Activated T-helper 2 cell treated with anti-CD3 and anti-CD28 coated beads, Interferon-gamma antibody, Interleukin-2, Interleukin-4, amounts not matched to agents 10 μg/mL and 5 μg/mL and 100 μg/mL, durations not matched to agents 14 hours and 24 hours and 36 hours (primary cell): ENCODE results near the gene PGAM1. TPM values are rescaled to one million over a fixed set of nuclear protein-coding genes. Genes with fewer than 3 reads are reported as not detected.
"Not testable (repeated sequence)": the region's sequence is repeated elsewhere in the genome, so short reads cannot be mapped to it uniquely, and the experiment has no call there.

Experiments used
- DNase-seq: peaks from one replicate; pipeline ENCODE4 v3.0.0; 2021; ENCODE audit warnings: low spot score
- H3K27ac Mint-ChIP-seq: one replicate; pipeline ENCODE4 v1.8.0; 2021; ENCODE audit warnings: mixed read lengths
- H3K27me3 Mint-ChIP-seq: one replicate; pipeline ENCODE4 v1.8.0; 2021; ENCODE audit warnings: low read depth, mixed read lengths
- H3K36me3 Mint-ChIP-seq: one replicate; pipeline ENCODE4 v1.8.0; 2021; ENCODE audit warnings: low read depth, mixed read lengths
- H3K4me1 Mint-ChIP-seq: one replicate; pipeline ENCODE4 v1.8.0; 2021; ENCODE audit warnings: low read depth, mixed read lengths
- H3K4me3 Mint-ChIP-seq: one replicate; pipeline ENCODE4 v1.8.0; 2021; ENCODE audit warnings: low read depth, mild to moderate bottlenecking, moderate library complexity, mixed read lengths
- H3K9me3 Mint-ChIP-seq: one replicate; pipeline ENCODE4 v1.8.0; 2021; ENCODE audit warnings: mixed read lengths
- intact Hi-C: fragments of 100-400 bp; cut with micrococcal nuclease; formaldehyde crosslinking; loops from one replicate; pipeline ENCODE4 v1.15.1; 2023
- total RNA-seq: library from RNA; stranded (reverse); gene quantifications from 2 replicates; pipeline ENCODE4 v1.2.3, GENCODE V29; 2022

PGAM1 gene
- total RNA-seq, 1 donor from 2014 or later, result 885 TPM

DNA sequence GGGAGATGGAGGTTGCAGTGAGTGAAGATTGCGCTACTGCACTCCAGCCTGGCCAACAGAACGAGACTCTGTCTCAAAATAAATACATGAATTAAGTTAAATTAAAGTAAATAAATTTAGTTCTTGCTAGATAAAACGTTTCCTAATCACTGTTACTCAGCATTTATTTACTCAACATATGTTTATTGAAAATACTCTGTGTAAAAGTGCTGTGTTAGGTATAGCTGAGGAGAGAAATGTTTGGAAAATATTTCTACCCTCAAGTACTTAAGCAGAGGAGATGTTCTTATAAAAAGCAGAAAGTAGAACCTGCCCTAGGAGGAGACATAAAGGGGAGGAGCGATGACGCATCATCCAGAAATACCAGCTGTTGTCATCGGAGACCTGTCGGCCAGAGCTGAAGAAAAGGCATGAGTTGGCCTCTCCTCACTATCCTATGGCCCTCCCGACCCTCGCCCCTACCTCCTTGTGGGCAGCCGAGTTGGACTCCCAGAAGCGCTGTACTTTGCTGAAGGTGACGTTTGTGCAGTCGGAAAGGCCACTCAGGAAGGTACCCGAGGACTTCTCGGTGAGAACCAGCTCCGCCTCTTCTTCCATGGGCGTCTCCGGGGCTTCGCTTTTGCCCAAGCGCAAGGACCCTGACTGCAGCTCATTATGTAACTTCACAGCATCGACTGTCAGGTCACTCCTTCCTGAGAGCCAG, 26.0 kb upstream of the PGAM1 start:
- intact Hi-C loops, result loop anchor here (2.0 to 5.0 kb wide), 3 partner anchors 73 to 108 kb away; partner anchors contain the start of genes ARHGAP19, MMS19 and UBTD1
- H3K9me3 Mint-ChIP-seq, result no peaks in the 10 kb centered on the region
- peak overlapping the region; percentile 97 for H3K4me3 Mint-ChIP-seq
- peaks cover 11% of the 10 kb centered on the region for H3K4me1 Mint-ChIP-seq
- DNase-seq, result no peak
- peak overlapping the region; percentile 89 for H3K27ac Mint-ChIP-seq
- no peaks in the 10 kb centered on the region for H3K27me3 Mint-ChIP-seq
- H3K36me3 Mint-ChIP-seq, result peaks cover 23% of the 10 kb centered on the region

- no peaks in the 10 kb centered on the region for H3K9me3 Mint-ChIP-seq
- H3K36me3 Mint-ChIP-seq, result peaks cover 20% of the 10 kb centered on the region
- H3K4me1 Mint-ChIP-seq, result peaks cover 11% of the 10 kb centered on the region
- H3K4me3 Mint-ChIP-seq, result peak within 1 kb of the TSS; percentile 97
- no peaks in the 10 kb centered on the region for H3K27me3 Mint-ChIP-seq
- intact Hi-C loops, result loop anchor here (1.0 to 5.0 kb wide), 6 partner anchors 12 to 109 kb away; partner anchors contain the start of genes ARHGAP19, EXOSC1, MMS19 and UBTD1
- peak; percentile 87 for DNase-seq
- H3K27ac Mint-ChIP-seq, result peak within 1 kb of the TSS; percentile 89
Observed at GRCh38 chr10:97400665-97401454, 25.1 kb upstream of the PGAM1 start, which contains the start of gene RRP12. RRP12 (minus strand) TSS chr10:97401340; CDS start chr10:97401231, 109 bp downstream.

- DNase-seq, result no peak
- no peaks in the 10 kb centered on the region for H3K27me3 Mint-ChIP-seq
- H3K36me3 Mint-ChIP-seq, result peaks cover 14% of the 10 kb centered on the region
- no peaks in the 10 kb centered on the region for H3K9me3 Mint-ChIP-seq
- intact Hi-C loops, result loop anchor here (1.0 to 5.0 kb wide), 6 partner anchors 12 to 109 kb away; partner anchors contain the start of genes ARHGAP19, EXOSC1, MMS19 and UBTD1
- peak overlapping the region; percentile 89 for H3K27ac Mint-ChIP-seq
- peak overlapping the region; percentile 97 for H3K4me3 Mint-ChIP-seq
- peaks cover 11% of the 10 kb centered on the region for H3K4me1 Mint-ChIP-seq
Observed at GRCh38 chr10:97401455-97401919, 24.5 kb upstream of the PGAM1 start.

GRCh38 chr10:97404044-97404443, 21.9 kb upstream of the PGAM1 start:
- Mint-ChIP-seq H3K27me3 (no peaks in the 10 kb centered on the region), H3K4me3 (no peak overlapping the region), H3K4me1 (peaks cover 20% of the 10 kb centered on the region), H3K36me3 (peaks cover 9% of the 10 kb centered on the region), H3K27ac (no peak overlapping the region), H3K9me3 (no peaks in the 10 kb centered on the region)
- no peak for DNase-seq
- intact Hi-C loops, result loop anchor here (5.0 kb wide), 2 partner anchors 77 to 112 kb away; partner anchors contain the start of gene ARHGAP19

- peaks cover under 1% of the 10 kb centered on the region for H3K36me3 Mint-ChIP-seq
Observed at GRCh38 chr10:97406064-97406463, 19.9 kb upstream of the PGAM1 start.

DNA sequence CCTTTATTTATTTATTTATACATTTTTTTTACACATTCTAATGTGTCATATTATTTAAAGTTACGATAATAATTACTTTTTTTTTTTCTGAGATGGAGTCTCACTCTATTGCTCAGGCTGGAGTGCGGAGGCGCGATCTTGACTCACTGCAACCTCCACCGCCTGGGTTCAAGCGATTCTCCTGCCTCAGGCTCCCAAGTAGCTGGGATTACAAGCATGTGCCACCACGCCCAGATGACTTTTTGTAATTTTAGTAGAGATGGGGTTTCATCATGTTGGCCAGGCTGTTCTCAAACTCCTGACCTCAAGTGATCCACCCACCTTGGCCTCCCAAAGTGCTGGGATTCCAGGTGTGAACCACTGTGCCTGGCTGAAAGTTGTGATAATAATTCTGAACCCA, 19.5 kb upstream of the PGAM1 start:
- H3K4me1 Mint-ChIP-seq, result peaks cover 17% of the 10 kb centered on the region
- H3K27me3 Mint-ChIP-seq, H3K9me3 Mint-ChIP-seq, intact Hi-C loops, H3K27ac Mint-ChIP-seq, H3K4me3 Mint-ChIP-seq, DNase-seq, H3K36me3 Mint-ChIP-seq: not testable (repeated sequence)

More at GRCh38 chr10:97406064-97406463, 19.9 kb upstream of the PGAM1 start:
- Mint-ChIP-seq H3K4me1 (peaks cover 20% of the 10 kb centered on the region), H3K27me3 (no peaks in the 10 kb centered on the region), H3K27ac (no peak overlapping the region), H3K4me3 (no peak overlapping the region), H3K9me3 (no peaks in the 10 kb centered on the region)
- no peak for DNase-seq
- intact Hi-C loops, result no loop called here

- Mint-ChIP-seq H3K4me1 (peaks cover 16% of the 10 kb centered on the region), H3K4me3 (peak overlapping the region; percentile 13), H3K36me3 (no peaks in the 10 kb centered on the region), H3K27me3 (no peaks in the 10 kb centered on the region), H3K27ac (peak overlapping the region; percentile 61), H3K9me3 (no peaks in the 10 kb centered on the region)
- DNase-seq, result peak; percentile 57
- intact Hi-C loops, result loop anchor here (1.0 kb wide), 3 partner anchors 21 to 146 kb away; no protein-coding TSS in a partner anchor
Observed at GRCh38 chr10:97407211-97407951, 18.6 kb upstream of the PGAM1 start.

GRCh38 chr10:97407952-97408248, 18.1 kb upstream of the PGAM1 start:
- Mint-ChIP-seq H3K4me3 (no peak overlapping the region), H3K4me1 (peaks cover 20% of the 10 kb centered on the region), H3K9me3 (no peaks in the 10 kb centered on the region), H3K27ac (peak overlapping the region; percentile 61), H3K36me3 (peaks cover under 1% of the 10 kb centered on the region), H3K27me3 (no peaks in the 10 kb centered on the region)
- intact Hi-C loops, result loop anchor here (1.0 kb wide), 3 partner anchors 20 to 145 kb away; no protein-coding TSS in a partner anchor
- no peak for DNase-seq

- no peak for DNase-seq
- peaks cover 24% of the 10 kb centered on the region for H3K4me1 Mint-ChIP-seq
- H3K9me3 Mint-ChIP-seq, result no peaks in the 10 kb centered on the region
- H3K4me3 Mint-ChIP-seq, result no peak overlapping the region
- no peaks in the 10 kb centered on the region for H3K27me3 Mint-ChIP-seq
- no peak overlapping the region for H3K27ac Mint-ChIP-seq
- peaks cover 3% of the 10 kb centered on the region for H3K36me3 Mint-ChIP-seq
- intact Hi-C loops, result no loop called here
Observed at GRCh38 chr10:97408496-97408992, 17.4 kb upstream of the PGAM1 start.

GRCh38 chr10:97411406-97411805, 14.6 kb upstream of the PGAM1 start:
- peaks cover 3% of the 10 kb centered on the region for H3K36me3 Mint-ChIP-seq
- no peaks in the 10 kb centered on the region for H3K27me3 Mint-ChIP-seq
- H3K4me3 Mint-ChIP-seq, result no peak overlapping the region
- H3K27ac Mint-ChIP-seq, result no peak overlapping the region
- DNase-seq, result no peak
- H3K9me3 Mint-ChIP-seq, result no peaks in the 10 kb centered on the region
- intact Hi-C loops, result no loop called here
- peaks cover 47% of the 10 kb centered on the region for H3K4me1 Mint-ChIP-seq

DNA sequence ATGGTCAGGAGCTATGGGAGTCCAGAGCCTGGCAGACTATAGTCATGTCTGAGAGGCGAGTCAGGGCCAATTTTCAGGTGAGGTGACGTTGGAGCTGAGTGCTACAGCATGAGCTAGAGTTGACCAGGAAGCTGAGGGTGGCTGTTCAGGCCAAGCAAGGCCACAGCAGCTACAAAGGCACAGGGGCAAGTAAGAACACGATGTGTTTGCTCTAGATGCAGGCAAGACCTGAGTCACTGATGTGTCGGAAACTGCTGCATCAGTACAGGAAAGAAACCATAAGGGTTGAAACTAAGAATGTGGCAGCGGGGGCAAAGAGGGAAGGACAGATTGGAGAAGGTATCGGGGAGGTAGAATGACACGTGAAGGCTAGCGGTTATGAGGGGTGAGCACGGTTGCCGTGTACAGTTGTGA, 13.1 kb upstream of the PGAM1 start:
- intact Hi-C loops, result loop anchor here (1.0 kb wide), 3 partner anchors 10 to 33 kb away; partner anchors contain the start of genes EXOSC1, RRP12 and ZDHHC16
- Mint-ChIP-seq H3K36me3 (peaks cover 3% of the 10 kb centered on the region), H3K4me1 (peaks cover 48% of the 10 kb centered on the region), H3K9me3 (no peaks in the 10 kb centered on the region), H3K27me3 (no peaks in the 10 kb centered on the region), H3K4me3 (peak overlapping the region; percentile 53), H3K27ac (peak overlapping the region; percentile 91)
- peak; percentile 43 for DNase-seq

GRCh38 chr10:97416565-97416964, 9.4 kb upstream of the PGAM1 start:
- Mint-ChIP-seq H3K27ac (peak overlapping the region; percentile 46), H3K4me1 (peaks cover 65% of the 10 kb centered on the region), H3K27me3 (no peaks in the 10 kb centered on the region), H3K4me3 (no peak overlapping the region), H3K36me3 (peaks cover 6% of the 10 kb centered on the region), H3K9me3 (no peaks in the 10 kb centered on the region)
- intact Hi-C loops, result no loop called here
- DNase-seq, result no peak
